ENCODE measurements around the gene DYSF. TPM values are rescaled to one million over a fixed set of nuclear protein-coding genes. Genes with fewer than 3 reads are reported as not detected.

DYSF gene
- polyA plus RNA-seq, 1 donor from 2014 or later = 0.04 TPM

DNA sequence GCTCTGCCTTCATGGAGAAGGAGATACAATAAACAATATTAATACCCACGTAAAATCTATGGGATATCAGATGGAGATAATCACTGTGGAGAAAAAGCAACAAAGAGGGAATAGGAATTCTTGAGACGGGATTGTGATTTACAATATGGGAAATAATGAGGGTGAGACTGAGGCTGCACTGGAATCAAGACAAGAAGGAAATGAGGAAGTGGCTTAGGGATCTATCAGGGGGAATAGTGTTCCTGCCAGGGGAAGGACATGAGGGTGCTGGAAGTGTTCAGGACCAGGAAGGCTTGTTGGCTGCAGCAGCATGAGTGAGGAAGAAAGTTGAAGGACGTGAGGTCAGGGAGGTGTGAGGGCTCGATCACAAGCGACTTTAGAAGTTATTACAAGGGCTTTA is 182.4 kb downstream of the DYSF start:
- H2AFZ ChIP-seq (ENCODE audit: low read depth, low read length) = no peak overlapping the region
- H4K20me1 ChIP-seq (ENCODE audit: insufficient read depth) = no peaks in the 10 kb centered on the region
- no peaks in the 10 kb centered on the region for H3F3A ChIP-seq (ENCODE audit: insufficient read depth, low read length, poor library complexity, severe bottlenecking)
- no peak for TF ChIP-seq TAF1 (IDR thresholded peaks at IDR 0.05; ENCODE audit: low read depth)
- no peak for TF ChIP-seq SMC3 (conservative IDR thresholded peaks at IDR 0.05; ENCODE audit: poor library complexity)
- no peaks in the 10 kb centered on the region for H3K27me3 ChIP-seq (ENCODE audit: insufficient read depth, low read depth, low read length)
- H3K9me3 ChIP-seq (ENCODE audit: low read length) = no peaks in the 10 kb centered on the region
- no peaks in the 10 kb centered on the region for H3K9me2 ChIP-seq (ENCODE audit: insufficient read depth, low read length)
- no peaks in the 10 kb centered on the region for H3K36me3 ChIP-seq (ENCODE audit: insufficient read depth, low read length)
- H3K4me3 ChIP-seq (ENCODE audit: low read length) = no peak overlapping the region
- no peak overlapping the region for H3K9ac ChIP-seq (ENCODE audit: low read length)
- H3K4me2 ChIP-seq (ENCODE audit: low read length) = no peak overlapping the region
- no peaks in the 10 kb centered on the region for H3K79me2 ChIP-seq (replicated peaks; ENCODE audit: insufficient read depth, low read length)
- no peak overlapping the region for H3K27ac ChIP-seq (ENCODE audit: low read length)

GRCh38 chr2:71637168-71637567 is 183.8 kb downstream of the DYSF start:
- no peaks in the 10 kb centered on the region for H3K9me3 ChIP-seq (ENCODE audit: low read length)
- H3K9ac ChIP-seq (ENCODE audit: low read length) = no peak overlapping the region
- no peak overlapping the region for H3K4me2 ChIP-seq (ENCODE audit: low read length)
- H2AFZ ChIP-seq (ENCODE audit: low read depth, low read length) = no peak overlapping the region
- no peak overlapping the region for H3K27ac ChIP-seq (ENCODE audit: low read length)
- no peaks in the 10 kb centered on the region for H4K20me1 ChIP-seq (ENCODE audit: insufficient read depth)
- H3K79me2 ChIP-seq (replicated peaks; ENCODE audit: insufficient read depth, low read length) = no peaks in the 10 kb centered on the region
- no peaks in the 10 kb centered on the region for H3K36me3 ChIP-seq (ENCODE audit: insufficient read depth, low read length)
- no peaks in the 10 kb centered on the region for H3K27me3 ChIP-seq (ENCODE audit: insufficient read depth, low read depth, low read length)
- no peaks in the 10 kb centered on the region for H3K9me2 ChIP-seq (ENCODE audit: insufficient read depth, low read length)
- TF ChIP-seq REST (IDR thresholded peaks at IDR 0.05; ENCODE audit: borderline replicate concordance) (no peak), EZH2 (IDR thresholded peaks at IDR 0.05; ENCODE audit: borderline replicate concordance, insufficient read depth, low read length, poor library complexity, severe bottlenecking) (no peak), POLR2AphosphoS5 (IDR thresholded peaks at IDR 0.05) (no peak), RAD21 (conservative IDR thresholded peaks at IDR 0.05) (no peak), SMC3 (conservative IDR thresholded peaks at IDR 0.05; ENCODE audit: poor library complexity) (no peak), EP300 (conservative IDR thresholded peaks at IDR 0.05; ENCODE audit: poor library complexity, severe bottlenecking) (no peak), CTCF (IDR thresholded peaks at IDR 0.05; ENCODE audit: poor library complexity, severe bottlenecking) (no peak), TAF1 (IDR thresholded peaks at IDR 0.05; ENCODE audit: low read depth) (no peak), MXI1 (conservative IDR thresholded peaks at IDR 0.05; ENCODE audit: poor library complexity, severe bottlenecking) (no peak)
- H3K4me3 ChIP-seq (ENCODE audit: low read length) = no peak overlapping the region
- H3F3A ChIP-seq (ENCODE audit: insufficient read depth, low read length, poor library complexity, severe bottlenecking) = no peaks in the 10 kb centered on the region

DNA sequence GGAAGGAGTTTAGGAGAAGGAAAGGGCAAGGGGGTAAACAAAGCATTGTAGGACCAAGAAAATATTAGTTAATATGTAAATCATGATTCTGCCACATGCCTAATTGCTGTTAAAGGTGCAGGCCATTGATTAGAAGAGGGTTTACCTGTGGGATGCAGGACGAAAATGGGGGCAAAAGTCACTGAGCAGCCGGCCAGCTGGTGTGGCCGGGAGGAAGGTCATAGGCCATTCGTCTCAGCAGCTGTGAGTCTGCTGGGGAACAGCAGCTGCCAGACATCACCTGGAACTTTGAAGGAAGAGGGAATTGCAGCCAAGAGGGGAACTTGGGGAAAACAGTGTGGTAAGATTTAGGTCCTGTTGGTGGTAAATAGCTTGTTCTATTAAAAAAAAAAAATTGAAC is 184.4 kb downstream of the DYSF start:
- no peak overlapping the region for H3K9ac ChIP-seq (ENCODE audit: low read length)
- no peaks in the 10 kb centered on the region for H3F3A ChIP-seq (ENCODE audit: insufficient read depth, low read length, poor library complexity, severe bottlenecking)
- no peaks in the 10 kb centered on the region for H3K79me2 ChIP-seq (replicated peaks; ENCODE audit: insufficient read depth, low read length)
- no peak overlapping the region for H3K4me3 ChIP-seq (ENCODE audit: low read length)
- no peak overlapping the region for H3K27ac ChIP-seq (ENCODE audit: low read length)
- H3K4me2 ChIP-seq (ENCODE audit: low read length) = no peak overlapping the region
- no peaks in the 10 kb centered on the region for H3K36me3 ChIP-seq (ENCODE audit: insufficient read depth, low read length)
- no peak overlapping the region for H2AFZ ChIP-seq (ENCODE audit: low read depth, low read length)
- H3K9me2 ChIP-seq (ENCODE audit: insufficient read depth, low read length) = no peaks in the 10 kb centered on the region
- no peaks in the 10 kb centered on the region for H4K20me1 ChIP-seq (ENCODE audit: insufficient read depth)
- H3K27me3 ChIP-seq (ENCODE audit: insufficient read depth, low read depth, low read length) = no peaks in the 10 kb centered on the region
- TF ChIP-seq TAF1 (IDR thresholded peaks at IDR 0.05; ENCODE audit: low read depth) = no peak
- no peak for TF ChIP-seq CTCF (IDR thresholded peaks at IDR 0.05; ENCODE audit: poor library complexity, severe bottlenecking)
- no peaks in the 10 kb centered on the region for H3K9me3 ChIP-seq (ENCODE audit: low read length)

All from neural cell (in vitro differentiated cells).